Right atrium auricular region (tissue), 2 donors: ENCODE results near the gene BPIFB2. TPM values are rescaled to one million over a fixed set of nuclear protein-coding genes. Genes with fewer than 3 reads are reported as not detected.

Source experiments
- DNase-seq: peaks from one replicate; pipeline ENCODE4 v3.0.0-alpha.2; 2019; ENCODE audit warnings: low spot score
- H3K27ac ChIP-seq, 2 donors: fragments of 200-600 bp; sonication (generic); 1 replicate in 1 of 2; 2 replicates in 1 of 2; pipeline ENCODE4 v1.5.1; 2016 to 2019
- H3K27me3 ChIP-seq, 2 donors: fragments of 200-600 bp; sonication (generic); one replicate each; pipeline versions ENCODE4 v1.5.1 to v1.6.0; 2017 to 2019
- H3K36me3 ChIP-seq: fragments of 200-600 bp; sonication (generic); one replicate; pipeline ENCODE4 v1.5.1; 2016
- H3K4me1 ChIP-seq, 2 donors: fragments of 200-600 bp; sonication (generic); one replicate each; pipeline versions ENCODE4 v1.5.1 to v1.6.0; 2017 to 2019
- H3K4me3 ChIP-seq, 2 donors: fragments of 200-600 bp; sonication (generic); 1 replicate in 1 of 2; 2 replicates in 1 of 2; pipeline ENCODE4 v1.5.1; 2017 to 2019; ENCODE audit warnings: mild to moderate bottlenecking in 1 of 2, moderate library complexity in 1 of 2
- H3K9me3 ChIP-seq, 2 donors: fragments of 200-600 bp; sonication (generic); one replicate each; pipeline ENCODE4 v1.5.1; 2019
- CTCF ChIP-seq, 2 donors: fragments of 200-600 bp; sonication (generic); IDR thresholded peaks; one replicate each; pipeline ENCODE4 v1.5.1; 2019; ENCODE audit warnings: antibody characterized with exemption in 2 of 2
- total RNA-seq, 2 donors: library from RNA; depleted of rRNA; stranded (reverse); fragments of >200 nt; gene quantifications; one replicate each; pipeline ENCODE4 v1.1.0, GENCODE V29; 2016

Gene BPIFB2
- total RNA-seq, 2 donors from 2014 or later, result not detected

- TF ChIP-seq CTCF (IDR thresholded peaks at IDR 0.05), result no peak
- peaks cover 0 to 11% of the 10 kb centered on the region in 2 donors for H3K9me3 ChIP-seq
- no peak overlapping the region for H3K27ac ChIP-seq
- no peaks in the 10 kb centered on the region for H3K27me3 ChIP-seq
- H3K4me3 ChIP-seq, result no peak overlapping the region
- H3K4me1 ChIP-seq, result no peaks in the 10 kb centered on the region
- H3K36me3 ChIP-seq, result no peaks in the 10 kb centered on the region
- DNase-seq, result no peak
Observed at GRCh38 chr20:32991792-32992641, 15.5 kb upstream of the BPIFB2 start.

GRCh38 chr20:32993496-32994050 is 13.9 kb upstream of the BPIFB2 start:
- no peak for TF ChIP-seq CTCF (IDR thresholded peaks at IDR 0.05)
- no peak overlapping the region for H3K27ac ChIP-seq
- no peaks in the 10 kb centered on the region for H3K36me3 ChIP-seq
- no peaks in the 10 kb centered on the region for H3K27me3 ChIP-seq
- peaks cover 0 to 11% of the 10 kb centered on the region in 2 donors for H3K9me3 ChIP-seq
- no peak for DNase-seq
- H3K4me1 ChIP-seq, result no peaks in the 10 kb centered on the region
- no peak overlapping the region for H3K4me3 ChIP-seq

GRCh38 chr20:32995802-32996201 is 11.7 kb upstream of the BPIFB2 start:
- H3K27me3 ChIP-seq, result no peaks in the 10 kb centered on the region
- no peak overlapping the region for H3K4me3 ChIP-seq
- no peaks in the 10 kb centered on the region for H3K36me3 ChIP-seq
- H3K4me1 ChIP-seq, result no peaks in the 10 kb centered on the region
- H3K27ac ChIP-seq, result no peak overlapping the region
- no peak for TF ChIP-seq CTCF (IDR thresholded peaks at IDR 0.05)
- no peak for DNase-seq
- peaks cover 0 to 11% of the 10 kb centered on the region in 2 donors for H3K9me3 ChIP-seq

GRCh38 chr20:32997431-32997830 is 10.1 kb upstream of the BPIFB2 start:
- no peak for TF ChIP-seq CTCF (IDR thresholded peaks at IDR 0.05)

GRCh38 chr20:32999603-33000250 is 7.8 kb upstream of the BPIFB2 start:
- no peak overlapping the region for H3K4me3 ChIP-seq
- H3K4me1 ChIP-seq, result no peaks in the 10 kb centered on the region
- DNase-seq, result no peak
- no peak overlapping the region for H3K27ac ChIP-seq
- H3K27me3 ChIP-seq, result no peaks in the 10 kb centered on the region
- no peak for TF ChIP-seq CTCF (IDR thresholded peaks at IDR 0.05)
- no peaks in the 10 kb centered on the region for H3K36me3 ChIP-seq
- H3K9me3 ChIP-seq, result peaks cover 0 to 11% of the 10 kb centered on the region in 2 donors

More at GRCh38 chr20:32997431-32997830, 10.1 kb upstream of the BPIFB2 start:
- DNase-seq, result no peak
- H3K4me1 ChIP-seq, result no peaks in the 10 kb centered on the region
- no peak overlapping the region for H3K27ac ChIP-seq
- H3K9me3 ChIP-seq, result peaks cover 0 to 11% of the 10 kb centered on the region in 2 donors
- no peak overlapping the region for H3K4me3 ChIP-seq
- no peaks in the 10 kb centered on the region for H3K27me3 ChIP-seq
- H3K36me3 ChIP-seq, result no peaks in the 10 kb centered on the region
